Tibial artery (tissue), 4 donors: ENCODE data around the gene SLC28A1.

Experiments used
- DNase-seq, 2 donors: peaks; one replicate each; pipeline ENCODE4 v3.0.0-alpha.2; 2019
- H3K27ac ChIP-seq, 2 donors: fragments of 200-600 bp; sonication (generic) in 1 of 2; 1 replicate in 1 of 2; 2 replicates in 1 of 2; pipeline ENCODE4 v1.5.1; 2018 to 2019; ENCODE audit warnings: mild to moderate bottlenecking in 1 of 2
- H3K27me3 ChIP-seq, 2 donors: fragments of 200-600 bp; sonication (generic) in 1 of 2; one replicate each; pipeline versions ENCODE4 v1.5.1 to v1.6.0; 2016 to 2019
- H3K36me3 ChIP-seq, 3 donors: fragments of 200-600 bp; sonication (generic) in 2 of 3; one replicate each; pipeline ENCODE4 v1.5.1; 2016 to 2019; ENCODE audit warnings: mild to moderate bottlenecking in 2 of 3
- H3K4me1 ChIP-seq, 4 donors: fragments of 200-600 bp; sonication (generic) in 2 of 4; 1 replicate in 3 of 4; 2 replicates in 1 of 4; pipeline ENCODE4 v1.5.1; 2016 to 2019
- H3K4me3 ChIP-seq, 2 donors: fragments of 200-600 bp; sonication (generic) in 1 of 2; 1 replicate in 1 of 2; 2 replicates in 1 of 2; pipeline ENCODE4 v1.5.1; 2018 to 2019; ENCODE audit warnings: mild to moderate bottlenecking in 2 of 2
- H3K9me3 ChIP-seq, 3 donors: fragments of 200-600 bp; sonication (generic) in 1 of 3; one replicate each; pipeline ENCODE4 v1.5.1; 2016 to 2019
- intact Hi-C: fragments of 100-400 bp; cut with DNase I; formaldehyde crosslinking; loops from one replicate; pipeline ENCODE4 v1.15.0; 2023; ENCODE audit warnings: low total_unique reads
- TF ChIP-seq, protein P1 (sequence below), 2 experiments: fragments of 200-600 bp in 1 of 2; fragments of 450-650 bp in 1 of 2; IDR thresholded peaks; one replicate each; pipeline ENCODE4 v1.5.1; 2017 to 2019; ENCODE audit warnings: antibody characterized with exemption in 2 of 2, mild to moderate bottlenecking in 1 of 2, moderate library complexity in 1 of 2

Gene SLC28A1

GRCh38 chr15:84856731-84857417 is 27.6 kb upstream of the SLC28A1 start:
- Histone ChIP-seq H3K4me1 (peaks cover 0 to 5% (median 2%) of the 10 kb centered on the region in 4 donors), H3K36me3 (peaks cover 33 to 41% (median 35%) of the 10 kb centered on the region in 3 donors), H3K27me3 (no peaks in the 10 kb centered on the region), H3K4me3 (no peak overlapping the region), H3K9me3 (no peaks in the 10 kb centered on the region), H3K27ac (no peak overlapping the region)
- TF ChIP-seq, protein P1, sequence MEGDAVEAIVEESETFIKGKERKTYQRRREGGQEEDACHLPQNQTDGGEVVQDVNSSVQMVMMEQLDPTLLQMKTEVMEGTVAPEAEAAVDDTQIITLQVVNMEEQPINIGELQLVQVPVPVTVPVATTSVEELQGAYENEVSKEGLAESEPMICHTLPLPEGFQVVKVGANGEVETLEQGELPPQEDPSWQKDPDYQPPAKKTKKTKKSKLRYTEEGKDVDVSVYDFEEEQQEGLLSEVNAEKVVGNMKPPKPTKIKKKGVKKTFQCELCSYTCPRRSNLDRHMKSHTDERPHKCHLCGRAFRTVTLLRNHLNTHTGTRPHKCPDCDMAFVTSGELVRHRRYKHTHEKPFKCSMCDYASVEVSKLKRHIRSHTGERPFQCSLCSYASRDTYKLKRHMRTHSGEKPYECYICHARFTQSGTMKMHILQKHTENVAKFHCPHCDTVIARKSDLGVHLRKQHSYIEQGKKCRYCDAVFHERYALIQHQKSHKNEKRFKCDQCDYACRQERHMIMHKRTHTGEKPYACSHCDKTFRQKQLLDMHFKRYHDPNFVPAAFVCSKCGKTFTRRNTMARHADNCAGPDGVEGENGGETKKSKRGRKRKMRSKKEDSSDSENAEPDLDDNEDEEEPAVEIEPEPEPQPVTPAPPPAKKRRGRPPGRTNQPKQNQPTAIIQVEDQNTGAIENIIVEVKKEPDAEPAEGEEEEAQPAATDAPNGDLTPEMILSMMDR (IDR thresholded peaks at IDR 0.05): no peak
- no peak for DNase-seq
- intact Hi-C loops: no loop called here

GRCh38 chr15:84857418-84858004 is 27.0 kb upstream of the SLC28A1 start:
- Histone ChIP-seq H3K4me1 (peaks cover 0 to 5% (median 2%) of the 10 kb centered on the region in 4 donors), H3K27me3 (no peaks in the 10 kb centered on the region), H3K9me3 (no peaks in the 10 kb centered on the region), H3K4me3 (no peak overlapping the region), H3K27ac (peak overlapping the region in 1 of 2 donors; percentile 5), H3K36me3 (peaks cover 33 to 41% (median 38%) of the 10 kb centered on the region in 3 donors)
- DNase-seq: no peak
- intact Hi-C loops: no loop called here
- TF ChIP-seq, protein P1 (IDR thresholded peaks at IDR 0.05): no peak

GRCh38 chr15:84858231-84858630 is 26.2 kb upstream of the SLC28A1 start:
- Histone ChIP-seq H3K36me3 (peaks cover 33 to 48% (median 44%) of the 10 kb centered on the region in 3 donors), H3K27ac (peak overlapping the region in 1 of 2 donors; percentile 5)

DNA sequence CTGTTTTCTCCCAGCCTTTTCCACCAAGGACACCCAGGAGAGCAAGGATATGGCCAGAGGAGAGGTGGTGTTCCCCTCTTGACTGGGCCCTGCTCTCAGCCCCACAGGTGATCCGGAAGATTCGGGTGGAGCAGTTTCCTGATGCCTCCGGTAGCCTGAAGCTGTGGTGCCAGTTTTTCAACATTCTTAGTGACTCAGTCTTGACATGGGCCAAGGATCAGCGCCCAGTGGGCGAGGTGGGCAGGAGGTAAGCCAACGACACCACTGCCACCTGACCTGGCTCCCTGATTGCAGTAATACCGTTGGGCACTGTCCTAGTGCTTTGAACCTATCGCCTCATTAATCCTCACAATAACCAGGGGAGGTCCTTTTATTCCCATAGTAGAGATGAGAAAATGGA is 25.3 kb upstream of the SLC28A1 start:
- no peaks in the 10 kb centered on the region for H3K9me3 ChIP-seq
- no peak for DNase-seq
- peaks cover 33 to 58% (median 44%) of the 10 kb centered on the region in 3 donors for H3K36me3 ChIP-seq
- H3K27ac ChIP-seq: no peak overlapping the region
- H3K27me3 ChIP-seq: no peaks in the 10 kb centered on the region
- no peak overlapping the region for H3K4me3 ChIP-seq
- H3K4me1 ChIP-seq: peaks cover 0 to 15% (median 12%) of the 10 kb centered on the region in 4 donors
- intact Hi-C loops: no loop called here
- TF ChIP-seq, protein P1 (IDR thresholded peaks at IDR 0.05): no peak

More at GRCh38 chr15:84858231-84858630, 26.2 kb upstream of the SLC28A1 start:
- intact Hi-C loops: no loop called here
- H3K4me1 ChIP-seq: peaks cover 0 to 6% (median 3%) of the 10 kb centered on the region in 4 donors
- TF ChIP-seq, protein P1 (IDR thresholded peaks at IDR 0.05): no peak
- no peak for DNase-seq
- H3K4me3 ChIP-seq: no peak overlapping the region
- H3K27me3 ChIP-seq: no peaks in the 10 kb centered on the region
- no peaks in the 10 kb centered on the region for H3K9me3 ChIP-seq

GRCh38 chr15:84859651-84860050 is 24.8 kb upstream of the SLC28A1 start:
- DNase-seq: no peak
- H3K27me3 ChIP-seq: no peaks in the 10 kb centered on the region
- H3K4me1 ChIP-seq: peaks cover 0 to 20% (median 17%) of the 10 kb centered on the region in 4 donors
- TF ChIP-seq, protein P1 (IDR thresholded peaks at IDR 0.05): no peak
- H3K4me3 ChIP-seq: no peak overlapping the region
- intact Hi-C loops: no loop called here
- no peaks in the 10 kb centered on the region for H3K9me3 ChIP-seq
- H3K36me3 ChIP-seq: peaks cover 33 to 60% (median 44%) of the 10 kb centered on the region in 3 donors
- H3K27ac ChIP-seq: no peak overlapping the region
